ENCODE results near the gene MEI1. TPM values are rescaled to one million over a fixed set of nuclear protein-coding genes. Genes with fewer than 3 reads are reported as not detected.

Gene MEI1
- total RNA-seq, 4 donors from 2014 or later, result 0.29 TPM; not detected in 3

DNA sequence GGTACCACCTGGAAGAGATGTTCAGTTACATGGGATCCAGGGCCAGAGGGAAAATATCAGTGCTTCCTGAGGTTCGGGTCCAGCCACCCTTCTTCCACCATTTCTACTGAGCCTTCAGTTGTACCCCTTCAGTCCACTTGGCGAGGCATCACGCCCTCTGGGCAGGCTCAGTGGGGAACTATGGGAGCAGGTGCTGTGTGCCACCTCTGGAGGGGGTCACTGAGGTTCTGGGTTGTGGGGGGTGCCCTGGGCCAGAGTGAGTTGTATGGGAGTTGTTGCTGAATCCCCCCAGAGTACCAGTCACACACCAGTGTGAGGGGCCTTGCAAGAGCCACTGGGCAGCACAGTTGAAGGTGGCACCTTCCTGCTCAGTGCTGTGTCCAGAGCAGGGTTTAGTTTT is 130.9 kb downstream of the MEI1 start:
- intact Hi-C loops (cut with DNase I; ENCODE audit: low total_unique reads) (loop anchor here (5.0 kb wide), 2 partner anchors 143 to 738 kb away; partner anchors contain the start of genes EP300 and SNU13), in situ Hi-C loops (cut with MboI; ENCODE audit: low sequenced_read_pairs in 4 of 4) (loop anchor here in 1 of 4 donors (5.0 kb wide), 1 partner anchor 112 kb away; no protein-coding TSS in a partner anchor)
- Histone ChIP-seq H3K4me1 (peaks cover 36 to 37% of the 10 kb centered on the region in 2 donors), H3K27ac (no peak overlapping the region), H3K27me3 (no peaks in the 10 kb centered on the region), H3K36me3 (no peaks in the 10 kb centered on the region), H3K9me3 (no peaks in the 10 kb centered on the region), H3K4me3 (no peak overlapping the region)
- no peak for DNase-seq
- ATAC-seq, result no peak
- TF ChIP-seq POLR2A (IDR thresholded peaks at IDR 0.05), result no peak
- TF ChIP-seq, protein P1, sequence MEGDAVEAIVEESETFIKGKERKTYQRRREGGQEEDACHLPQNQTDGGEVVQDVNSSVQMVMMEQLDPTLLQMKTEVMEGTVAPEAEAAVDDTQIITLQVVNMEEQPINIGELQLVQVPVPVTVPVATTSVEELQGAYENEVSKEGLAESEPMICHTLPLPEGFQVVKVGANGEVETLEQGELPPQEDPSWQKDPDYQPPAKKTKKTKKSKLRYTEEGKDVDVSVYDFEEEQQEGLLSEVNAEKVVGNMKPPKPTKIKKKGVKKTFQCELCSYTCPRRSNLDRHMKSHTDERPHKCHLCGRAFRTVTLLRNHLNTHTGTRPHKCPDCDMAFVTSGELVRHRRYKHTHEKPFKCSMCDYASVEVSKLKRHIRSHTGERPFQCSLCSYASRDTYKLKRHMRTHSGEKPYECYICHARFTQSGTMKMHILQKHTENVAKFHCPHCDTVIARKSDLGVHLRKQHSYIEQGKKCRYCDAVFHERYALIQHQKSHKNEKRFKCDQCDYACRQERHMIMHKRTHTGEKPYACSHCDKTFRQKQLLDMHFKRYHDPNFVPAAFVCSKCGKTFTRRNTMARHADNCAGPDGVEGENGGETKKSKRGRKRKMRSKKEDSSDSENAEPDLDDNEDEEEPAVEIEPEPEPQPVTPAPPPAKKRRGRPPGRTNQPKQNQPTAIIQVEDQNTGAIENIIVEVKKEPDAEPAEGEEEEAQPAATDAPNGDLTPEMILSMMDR (IDR thresholded peaks at IDR 0.05 in 4 of 5, conservative IDR thresholded peaks at IDR 0.05 in 1 of 5), result no peak

DNA sequence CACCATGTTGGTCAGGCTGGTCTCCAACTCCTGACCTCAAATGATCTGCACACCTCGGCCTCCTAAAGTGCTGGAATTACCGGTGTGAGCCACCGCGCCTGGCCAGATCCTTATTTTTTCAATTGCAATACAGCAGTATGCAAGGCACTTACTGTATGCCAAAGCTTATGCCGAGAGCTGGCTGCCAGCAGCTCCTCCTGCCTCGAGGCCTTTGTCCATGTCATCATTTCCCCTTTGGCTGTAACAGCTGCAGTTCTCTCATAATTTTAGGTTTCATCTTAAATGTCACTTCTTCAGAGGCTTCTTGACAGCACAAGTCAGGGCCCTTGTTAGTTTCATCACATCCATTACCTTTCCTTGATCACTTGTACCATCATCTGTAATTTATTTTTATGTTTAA is 132.1 kb downstream of the MEI1 start:
- H3K36me3 ChIP-seq, result no peaks in the 10 kb centered on the region
- DNase-seq (peak in 1 of 2 donors; percentile 46), ATAC-seq (no peak)
- TF ChIP-seq, protein P1 (IDR thresholded peaks at IDR 0.05 in 4 of 5, conservative IDR thresholded peaks at IDR 0.05 in 1 of 5), result no peak
- no peak for TF ChIP-seq POLR2A (IDR thresholded peaks at IDR 0.05)
- H3K27ac ChIP-seq, result peak overlapping the region; percentile 92 to 98 (median 98)
- in situ Hi-C loops (cut with MboI; ENCODE audit: low sequenced_read_pairs in 4 of 4) (loop anchor here in 1 of 4 donors (5.0 kb wide), 1 partner anchor 111 kb away; no protein-coding TSS in a partner anchor), intact Hi-C loops (cut with DNase I; ENCODE audit: low total_unique reads) (loop anchor here (5.0 kb wide), 2 partner anchors 144 to 739 kb away; partner anchors contain the start of genes EP300 and SNU13)
- H3K4me3 ChIP-seq, result no peak overlapping the region
- no peaks in the 10 kb centered on the region for H3K9me3 ChIP-seq
- peaks cover 24 to 25% of the 10 kb centered on the region in 2 donors for H3K4me1 ChIP-seq
- H3K27me3 ChIP-seq, result no peaks in the 10 kb centered on the region

DNA sequence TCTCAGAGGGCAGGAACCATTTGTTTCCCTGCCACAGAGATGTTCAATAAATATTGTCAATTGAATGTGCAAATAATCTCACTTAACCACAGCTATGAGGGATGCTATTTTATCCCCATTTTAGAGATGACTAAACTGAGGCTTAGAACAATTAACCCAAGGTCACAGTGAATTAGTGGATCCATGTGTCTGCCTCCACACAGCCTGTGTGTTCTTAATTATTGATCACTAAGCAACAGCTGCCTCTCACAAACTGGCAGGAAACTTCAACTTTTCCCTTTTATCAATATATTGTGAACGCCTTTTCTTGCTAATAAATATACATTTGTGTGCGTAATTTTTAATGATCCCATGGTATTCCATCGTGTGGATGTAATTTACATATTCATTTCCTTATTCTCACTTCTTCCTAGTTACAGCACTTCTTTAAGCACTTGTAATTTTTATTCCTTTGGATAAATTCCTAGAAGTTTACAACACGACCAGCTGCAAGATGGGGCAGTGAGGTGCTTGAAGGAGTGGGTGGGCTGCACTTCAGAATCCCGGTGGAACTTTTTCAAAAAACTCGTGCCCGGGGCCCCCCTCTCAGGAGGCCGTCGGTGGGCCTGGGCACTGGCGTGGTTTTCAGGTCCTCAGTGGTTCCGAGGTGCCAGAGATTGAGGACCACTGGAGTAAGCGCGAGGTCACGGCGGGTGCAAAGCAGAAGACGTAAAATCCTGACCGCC is 132.7 kb downstream of the MEI1 start:
- Histone ChIP-seq H3K4me1 (peaks cover 19% of the 10 kb centered on the region in 2 donors), H3K36me3 (no peaks in the 10 kb centered on the region), H3K27ac (peak overlapping the region; percentile 92 to 98 (median 98)), H3K9me3 (no peaks in the 10 kb centered on the region), H3K4me3 (peak overlapping the region; percentile 75 to 94 (median 90)), H3K27me3 (no peaks in the 10 kb centered on the region)
- no peak for ATAC-seq
- intact Hi-C loops (cut with DNase I; ENCODE audit: low total_unique reads) (loop anchor here (2.0 to 5.0 kb wide), 4 partner anchors 31 to 740 kb away; partner anchors contain the start of genes CCDC134, EP300, SMDT1 and SNU13), in situ Hi-C loops (cut with MboI; ENCODE audit: low sequenced_read_pairs in 4 of 4) (loop anchor here in 1 of 4 donors (5.0 kb wide), 1 partner anchor 110 kb away; no protein-coding TSS in a partner anchor)
- TF ChIP-seq, protein P1 (IDR thresholded peaks at IDR 0.05 in 4 of 5, conservative IDR thresholded peaks at IDR 0.05 in 1 of 5), result no peak
- no peak for TF ChIP-seq POLR2A (IDR thresholded peaks at IDR 0.05)
- no peak for DNase-seq

DNA sequence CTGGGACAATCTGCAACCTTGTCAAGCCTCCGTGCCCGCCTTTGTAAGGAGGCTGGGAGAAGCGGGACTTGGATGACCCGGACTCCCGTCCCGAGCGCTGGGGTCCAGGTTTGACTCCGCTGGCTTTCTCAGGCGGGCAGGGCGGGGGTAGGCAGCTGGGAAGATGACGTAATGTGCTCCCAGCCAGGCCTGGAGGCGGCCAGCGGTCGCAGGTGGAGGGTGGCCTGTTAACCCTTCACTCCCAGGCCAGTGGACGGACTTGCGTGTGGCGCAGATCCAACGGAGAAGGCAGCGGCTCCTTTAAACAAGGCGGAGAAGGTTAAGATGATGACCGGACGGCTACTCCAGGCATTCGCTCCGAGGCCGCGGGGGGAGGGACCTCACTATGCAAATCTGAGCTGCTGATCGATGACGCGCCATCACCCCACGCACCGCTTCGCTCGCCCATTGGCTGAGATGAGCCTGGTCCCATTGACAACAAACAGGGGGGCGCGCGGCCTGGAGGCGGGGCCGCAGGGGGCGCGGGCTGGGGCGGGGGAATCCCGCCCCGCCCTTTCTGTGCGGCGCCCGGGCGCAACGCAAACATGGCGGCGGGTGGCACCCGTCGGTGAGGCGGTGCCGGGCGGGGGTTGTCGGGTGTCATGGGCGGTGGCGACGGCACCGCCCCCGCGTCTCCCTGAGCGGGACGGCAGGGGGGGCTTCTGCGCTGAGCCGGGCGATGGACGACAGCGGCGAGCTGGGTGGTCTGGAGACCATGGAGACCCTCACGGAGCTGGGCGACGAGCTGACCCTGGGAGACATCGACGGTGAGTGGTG is 133.5 kb downstream of the MEI1 start, which contains the start of gene SREBF2:
TSS of gene SREBF2 (plus strand) at position 553 of the 816 bp plus-strand sequence. CDS start at position 719, 166 bp downstream.
- DNase-seq, result peak; percentile 100
- Histone ChIP-seq H3K4me1 (peaks cover 11 to 12% of the 10 kb centered on the region in 2 donors), H3K4me3 (peak within 1 kb of the TSS; percentile 75 to 94 (median 90)), H3K27ac (peak within 1 kb of the TSS; percentile 92 to 98 (median 98)), H3K27me3 (no peaks in the 10 kb centered on the region), H3K9me3 (no peaks in the 10 kb centered on the region), H3K36me3 (no peaks in the 10 kb centered on the region)
- intact Hi-C loops (cut with DNase I; ENCODE audit: low total_unique reads), result loop anchor here (2.0 to 5.0 kb wide), 4 partner anchors 32 to 740 kb away; partner anchors contain the start of genes CCDC134, EP300, SMDT1 and SNU13
- ATAC-seq, result peak; percentile 93 to 98
- peak; percentile 86 to 90 for TF ChIP-seq POLR2A (IDR thresholded peaks at IDR 0.05)
- TF ChIP-seq, protein P1 (IDR thresholded peaks at IDR 0.05 in 4 of 5, conservative IDR thresholded peaks at IDR 0.05 in 1 of 5), result peak in 1 of 5 experiments; percentile 4
- in situ Hi-C loops (cut with MboI; ENCODE audit: low sequenced_read_pairs in 4 of 4), result loop anchor here in 1 of 4 donors (5.0 kb wide), 1 partner anchor 110 kb away; no protein-coding TSS in a partner anchor

All from gastrocnemius medialis (tissue), 4 donors.